HG02759 (cell line): ENCODE results near the gene LCN2.

Experiments
- ATAC-seq: cut with Tn5 transposase; IDR thresholded peaks from one replicate; pipeline ENCODE4 v1.9.1; 2021; ENCODE audit warnings: mild to moderate bottlenecking, moderate library complexity; ENCODE audit not compliant: unreplicated experiment

LCN2 gene

DNA sequence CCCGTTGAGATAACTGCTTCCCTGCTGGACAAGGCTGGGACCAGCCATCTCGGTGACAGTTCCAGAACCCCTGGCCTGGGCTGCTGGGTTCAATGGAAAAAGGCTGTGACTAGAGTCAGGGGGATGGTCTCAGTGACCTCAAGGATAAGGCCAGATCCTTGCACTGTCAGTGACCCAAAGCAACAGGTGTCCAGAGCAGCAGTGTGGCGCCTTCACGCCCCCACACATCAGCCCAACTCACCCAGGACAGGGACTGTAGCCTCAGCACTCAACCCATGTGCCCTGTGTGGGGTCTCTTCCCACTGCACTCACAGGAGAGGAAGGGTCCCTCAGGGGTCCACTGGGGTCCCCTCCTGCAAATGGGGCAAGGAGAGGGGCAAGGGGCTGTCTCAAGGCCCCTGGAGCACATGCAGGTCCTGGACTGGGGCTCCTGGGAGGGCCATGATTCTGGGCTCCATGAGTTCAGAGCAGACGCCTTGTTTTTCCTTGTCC, 698 bp upstream of the LCN2 start:
- ATAC-seq = no peak

GRCh38 chr9:128149951-128150593, 819 bp downstream of the LCN2 start:
- no peak for ATAC-seq

- no peak for ATAC-seq
These were observed 1.5 kb downstream of the LCN2 start for GRCh38 chr9:128150594-128151308.

GRCh38 chr9:128151309-128152132, 2.3 kb downstream of the LCN2 start:
- ATAC-seq = no peak

DNA sequence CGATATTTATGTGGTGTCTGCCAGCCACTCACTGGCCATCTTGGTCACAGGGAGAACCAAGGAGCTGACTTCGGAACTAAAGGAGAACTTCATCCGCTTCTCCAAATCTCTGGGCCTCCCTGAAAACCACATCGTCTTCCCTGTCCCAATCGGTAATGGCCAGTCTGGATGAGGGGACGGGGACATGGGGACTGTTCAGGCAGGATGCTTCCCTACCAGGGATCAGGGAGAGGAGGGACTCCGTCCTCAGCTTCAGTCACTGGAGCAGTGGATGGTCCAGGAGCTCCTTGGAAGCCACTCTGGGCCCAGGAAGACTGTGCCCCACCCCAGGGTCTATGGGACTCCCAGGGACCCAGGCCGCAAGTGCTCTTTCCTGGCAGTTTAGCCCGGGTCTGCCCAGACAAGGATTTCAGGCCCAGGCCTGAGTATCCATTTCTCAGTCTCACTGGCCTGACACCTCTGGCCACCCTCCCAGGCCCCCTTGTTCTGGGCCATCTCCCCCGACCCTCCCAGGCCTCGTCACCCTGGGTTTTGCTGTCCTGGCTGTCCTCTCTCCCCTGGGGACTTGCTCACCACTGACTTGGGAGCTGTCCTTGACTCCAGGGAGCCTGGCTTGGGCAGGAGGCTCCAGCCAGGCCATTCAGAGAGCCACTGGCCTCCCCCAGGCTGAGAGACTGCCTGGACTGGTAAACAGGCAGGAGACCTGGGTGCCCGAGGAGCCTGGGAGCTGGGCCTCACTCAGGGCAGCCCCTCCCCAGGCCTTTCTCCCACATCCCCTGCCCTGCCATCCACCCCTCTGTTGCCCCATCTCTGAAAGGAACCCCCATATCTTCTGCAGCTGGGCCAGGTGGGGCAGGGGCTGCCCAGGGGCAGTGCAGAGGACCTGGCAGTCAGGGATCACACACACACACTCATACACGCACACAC, 3.1 kb downstream of the LCN2 start:
- no peak for ATAC-seq

DNA sequence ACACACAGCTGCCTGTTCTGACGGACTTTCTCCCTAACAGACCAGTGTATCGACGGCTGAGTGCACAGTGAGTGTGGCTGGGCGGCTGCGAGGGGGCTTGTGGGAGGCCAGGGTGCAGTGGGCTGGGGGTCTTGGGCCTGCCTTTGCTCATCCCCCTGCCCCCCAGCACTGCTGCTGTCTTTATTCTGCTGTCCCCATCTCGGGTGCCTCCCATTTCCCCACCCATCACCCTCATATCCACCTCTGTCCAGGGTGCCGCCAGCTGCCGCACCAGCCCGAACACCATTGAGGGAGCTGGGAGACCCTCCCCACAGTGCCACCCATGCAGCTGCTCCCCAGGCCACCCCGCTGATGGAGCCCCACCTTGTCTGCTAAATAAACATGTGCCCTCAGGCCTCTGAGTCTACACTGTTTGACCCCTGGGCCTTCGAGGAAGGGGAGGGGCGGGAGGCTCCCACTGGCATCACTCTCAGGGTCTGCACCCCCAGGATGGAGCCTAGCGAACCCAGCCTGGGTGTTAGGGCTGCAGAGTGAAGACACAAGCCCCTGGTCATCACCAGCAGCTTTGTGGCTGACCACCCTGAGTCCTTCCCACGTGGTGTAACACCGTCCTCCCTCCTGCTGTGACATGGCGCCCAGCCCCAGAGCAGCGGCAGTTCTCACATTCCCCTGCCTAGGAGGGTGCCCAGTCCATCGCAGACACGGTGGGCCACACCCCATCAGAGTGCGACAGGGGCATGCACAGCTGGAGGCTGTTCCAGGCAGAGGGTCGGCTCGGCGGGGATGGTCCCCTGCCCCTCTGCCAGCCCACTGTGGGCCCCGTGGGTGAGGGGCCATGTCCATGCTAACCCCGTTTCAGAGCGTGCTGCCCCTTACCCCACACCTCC, 4.0 kb downstream of the LCN2 start:
- no peak for ATAC-seq

DNA sequence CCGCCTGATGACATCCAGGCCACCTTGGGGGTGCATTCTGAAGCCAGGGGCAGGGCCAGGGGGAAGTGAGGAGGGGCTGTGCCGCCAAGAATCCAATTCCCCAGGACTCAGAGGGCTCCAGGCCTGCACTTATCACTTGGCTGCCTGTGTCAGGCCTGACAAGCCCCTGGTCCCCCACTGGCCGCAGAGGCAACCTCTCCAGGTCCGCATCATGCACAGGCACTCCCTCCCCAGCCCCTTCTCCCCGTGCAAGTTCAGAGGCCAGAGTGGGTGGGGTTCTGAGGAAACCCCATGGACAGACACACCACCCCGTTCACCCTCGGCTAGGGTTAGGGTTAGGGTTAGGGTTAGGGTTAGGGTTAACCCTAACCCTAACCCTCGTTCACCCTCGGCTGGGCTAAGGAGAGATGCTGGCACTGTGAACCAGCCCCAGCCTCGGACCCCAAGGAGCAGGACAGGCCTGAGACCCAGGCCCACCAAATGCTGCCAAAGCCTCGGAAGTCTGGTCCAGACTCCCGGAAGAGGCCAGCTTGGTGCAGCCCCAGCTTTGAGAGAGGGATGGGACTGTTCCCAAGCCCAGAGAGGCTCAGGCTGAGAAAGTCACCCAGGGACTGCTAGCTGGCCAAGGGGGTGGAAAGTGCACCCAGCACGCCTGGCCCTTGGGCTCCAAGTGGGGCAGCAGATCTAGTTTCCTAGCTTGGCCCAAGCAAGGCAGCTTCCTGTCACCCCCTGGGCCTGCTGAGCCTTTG, 4.9 kb downstream of the LCN2 start:
- no peak for ATAC-seq

GRCh38 chr9:128155736-128156500, 6.7 kb downstream of the LCN2 start:
- ATAC-seq = no peak

- ATAC-seq = no peak
These were observed 10.2 kb downstream of the LCN2 start for GRCh38 chr9:128159522-128159783.

DNA sequence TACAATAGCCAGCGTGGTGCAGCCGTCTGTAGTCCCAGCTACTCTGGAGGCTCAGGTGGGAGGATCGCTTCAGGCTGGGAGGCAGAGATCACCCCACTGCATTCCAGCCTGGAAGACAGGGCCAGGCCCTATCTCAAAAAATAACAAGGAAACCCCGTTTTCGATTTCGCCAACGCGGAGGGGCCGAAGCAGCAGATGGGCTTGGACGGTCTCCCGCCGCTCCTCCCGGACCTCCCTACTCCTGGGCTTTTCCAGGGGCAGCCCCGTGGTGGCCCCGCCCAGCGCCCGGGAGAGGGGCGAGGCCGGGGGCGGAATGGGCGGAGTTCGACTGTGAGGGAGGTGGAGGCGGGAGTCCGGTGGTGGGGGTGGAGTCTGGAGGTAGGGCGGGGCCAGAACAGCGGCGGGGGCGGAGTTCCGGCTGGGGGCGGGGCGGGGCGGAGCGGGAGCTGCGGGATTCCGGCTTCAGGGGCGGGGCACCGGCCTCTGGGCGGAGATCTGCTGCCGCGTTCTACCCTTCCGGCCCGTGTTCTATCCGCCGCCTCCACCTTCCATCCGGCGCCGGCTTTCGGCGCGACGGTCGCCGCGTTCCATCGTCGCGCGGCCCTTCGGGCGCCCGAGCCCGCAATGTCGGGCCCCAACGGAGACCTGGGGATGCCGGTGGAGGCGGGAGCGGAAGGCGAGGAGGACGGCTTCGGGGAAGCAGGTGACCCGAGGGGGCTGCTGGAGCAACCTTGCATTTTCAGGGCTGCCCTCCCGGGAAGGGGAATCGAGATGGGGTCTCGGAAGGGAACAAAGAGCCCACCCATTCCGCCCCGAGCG, 10.7 kb downstream of the LCN2 start, which contains the start of gene BBLN:
BBLN (plus strand) TSS at position 482 of the 819 bp plus-strand sequence; CDS start at position 625, 143 bp downstream.
- ATAC-seq = peak; percentile 75

- peak; percentile 9 for ATAC-seq
These were observed 11.3 kb downstream of the LCN2 start for GRCh38 chr9:128160603-128160987.

GRCh38 chr9:128161215-128161902, 12.1 kb downstream of the LCN2 start:
- ATAC-seq = no peak

GRCh38 chr9:128162215-128163026, 13.2 kb downstream of the LCN2 start:
- no peak for ATAC-seq

GRCh38 chr9:128163027-128163515, 13.8 kb downstream of the LCN2 start:
- no peak for ATAC-seq

DNA sequence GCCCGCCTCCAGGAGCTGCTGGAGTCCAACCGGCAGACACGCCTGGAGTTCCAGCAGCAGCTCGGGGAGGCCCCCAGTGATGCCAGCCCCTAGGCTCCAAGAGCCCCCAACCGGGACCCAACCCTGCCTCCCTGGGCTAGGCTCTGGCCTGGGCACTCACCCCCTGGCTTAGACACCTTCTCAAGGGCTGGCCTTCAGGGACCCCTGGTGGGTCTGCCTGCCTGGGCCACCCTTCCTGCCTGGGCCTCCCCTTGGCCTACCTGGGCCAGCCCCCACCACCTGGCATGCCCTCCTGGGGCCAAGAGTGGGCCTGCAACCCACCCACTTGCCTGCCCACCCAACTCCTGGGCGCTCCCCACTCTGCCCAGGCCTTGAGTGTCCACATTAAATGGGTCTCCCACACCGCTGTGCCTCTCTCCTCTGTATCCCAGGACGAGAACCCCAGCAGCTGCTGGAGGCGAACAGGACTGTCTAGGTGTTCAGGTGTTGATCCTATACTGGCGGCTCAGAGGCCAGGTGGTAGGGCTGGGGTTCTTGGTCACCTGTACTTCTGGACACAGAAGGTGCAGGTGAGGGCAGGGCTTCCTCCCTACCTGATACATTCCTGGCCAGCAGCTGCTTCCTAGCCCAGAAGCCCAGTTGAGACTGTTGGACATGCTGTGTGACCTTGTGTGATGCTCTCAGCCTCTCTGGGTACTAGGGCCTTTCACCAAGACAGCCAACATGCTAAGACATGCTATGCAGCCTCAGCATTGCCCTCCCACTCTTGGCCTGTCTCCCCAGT, 14.5 kb downstream of the LCN2 start:
- no peak for ATAC-seq
